Measurements from ENCODE around the gene DBNDD1.

The DBNDD1 gene

DNA sequence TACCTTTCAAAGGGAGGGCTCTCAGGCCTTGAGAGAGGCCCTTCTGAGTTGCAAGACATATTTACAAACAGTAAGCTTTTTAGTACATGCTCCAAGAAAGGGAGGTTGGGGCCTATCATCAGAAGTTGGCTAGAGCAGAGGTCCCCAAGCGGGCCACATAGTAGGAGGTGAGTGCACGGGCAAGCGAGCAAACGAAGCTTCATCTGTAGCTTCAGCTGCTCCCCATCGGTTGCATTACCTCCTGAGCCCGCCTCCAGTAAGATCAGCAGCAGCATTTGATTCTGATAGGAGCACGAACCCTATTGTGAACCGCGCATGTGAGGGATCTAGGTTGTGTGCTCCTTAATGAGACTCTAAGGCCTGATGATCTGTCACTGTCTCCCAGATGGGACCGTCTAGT lies 31.7 kb upstream of the DBNDD1 start:
- H3K4me3 ChIP-seq (ENCODE audit: low read depth, low read length), result no peak overlapping the region
- TF ChIP-seq, protein P1, sequence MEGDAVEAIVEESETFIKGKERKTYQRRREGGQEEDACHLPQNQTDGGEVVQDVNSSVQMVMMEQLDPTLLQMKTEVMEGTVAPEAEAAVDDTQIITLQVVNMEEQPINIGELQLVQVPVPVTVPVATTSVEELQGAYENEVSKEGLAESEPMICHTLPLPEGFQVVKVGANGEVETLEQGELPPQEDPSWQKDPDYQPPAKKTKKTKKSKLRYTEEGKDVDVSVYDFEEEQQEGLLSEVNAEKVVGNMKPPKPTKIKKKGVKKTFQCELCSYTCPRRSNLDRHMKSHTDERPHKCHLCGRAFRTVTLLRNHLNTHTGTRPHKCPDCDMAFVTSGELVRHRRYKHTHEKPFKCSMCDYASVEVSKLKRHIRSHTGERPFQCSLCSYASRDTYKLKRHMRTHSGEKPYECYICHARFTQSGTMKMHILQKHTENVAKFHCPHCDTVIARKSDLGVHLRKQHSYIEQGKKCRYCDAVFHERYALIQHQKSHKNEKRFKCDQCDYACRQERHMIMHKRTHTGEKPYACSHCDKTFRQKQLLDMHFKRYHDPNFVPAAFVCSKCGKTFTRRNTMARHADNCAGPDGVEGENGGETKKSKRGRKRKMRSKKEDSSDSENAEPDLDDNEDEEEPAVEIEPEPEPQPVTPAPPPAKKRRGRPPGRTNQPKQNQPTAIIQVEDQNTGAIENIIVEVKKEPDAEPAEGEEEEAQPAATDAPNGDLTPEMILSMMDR (IDR thresholded peaks at IDR 0.05; ENCODE audit: control insufficient read depth, extremely low read depth, insufficient read depth), result no peak
- DNase-seq (ENCODE audit: low read depth), result no peak

DNA sequence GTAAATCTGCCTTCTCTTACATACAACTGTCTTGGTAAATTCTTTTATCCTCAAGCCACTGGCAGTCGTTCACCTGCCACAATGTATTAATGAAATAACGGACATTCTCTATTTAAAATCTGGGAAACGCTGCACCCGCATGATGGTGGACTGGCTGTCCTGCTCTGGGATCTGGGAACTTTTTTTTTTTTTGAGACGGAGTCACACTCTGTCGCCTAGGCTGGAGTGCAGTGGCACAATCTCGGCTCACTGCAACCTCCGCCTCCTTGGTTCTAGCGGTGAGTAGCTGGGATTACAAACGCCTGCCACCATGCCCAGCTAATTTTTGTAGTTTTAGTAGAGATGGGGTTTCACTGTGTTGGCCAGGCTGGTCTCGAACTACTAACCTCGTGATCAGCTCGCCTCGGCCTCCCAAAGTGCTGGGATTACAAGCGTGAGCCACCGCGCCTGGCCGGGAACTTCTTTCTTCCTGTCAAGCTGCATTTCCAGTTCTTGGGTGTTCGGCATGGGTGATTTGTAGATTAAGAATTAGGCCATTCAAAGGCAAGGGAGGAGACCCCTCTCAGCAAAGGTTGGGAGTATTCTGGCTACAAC lies 29.6 kb upstream of the DBNDD1 start:
- TF ChIP-seq, protein P1 (IDR thresholded peaks at IDR 0.05; ENCODE audit: control insufficient read depth, extremely low read depth, insufficient read depth), result no peak
- no peak for DNase-seq (ENCODE audit: low read depth)

DNA sequence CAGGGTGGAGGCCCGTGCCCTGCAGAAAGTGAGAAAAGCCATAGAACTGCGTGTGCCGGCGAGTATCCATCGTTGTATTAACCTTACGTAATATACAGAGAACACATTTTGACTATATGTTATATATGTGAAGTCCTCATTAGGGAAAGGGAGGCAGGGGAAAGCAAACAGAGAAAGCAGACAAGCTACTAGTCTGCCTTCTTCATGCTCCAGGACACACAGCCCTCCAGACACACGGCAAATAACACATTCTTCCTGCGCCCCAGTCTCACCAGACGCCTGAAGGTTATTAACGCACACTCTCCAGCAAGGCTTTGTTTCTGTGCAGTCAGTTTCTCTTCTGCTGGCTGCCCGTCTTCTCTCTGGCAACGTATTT lies 29.1 kb upstream of the DBNDD1 start:
- TF ChIP-seq, protein P1 (IDR thresholded peaks at IDR 0.05; ENCODE audit: control insufficient read depth, extremely low read depth, insufficient read depth), result no peak
- H3K4me3 ChIP-seq (ENCODE audit: low read depth, low read length), result no peak overlapping the region
- DNase-seq (ENCODE audit: low read depth), result no peak

More for the DNA sequence above, 29.6 kb upstream of the DBNDD1 start:
- H3K4me3 ChIP-seq (ENCODE audit: low read depth, low read length), result no peak overlapping the region

DNA sequence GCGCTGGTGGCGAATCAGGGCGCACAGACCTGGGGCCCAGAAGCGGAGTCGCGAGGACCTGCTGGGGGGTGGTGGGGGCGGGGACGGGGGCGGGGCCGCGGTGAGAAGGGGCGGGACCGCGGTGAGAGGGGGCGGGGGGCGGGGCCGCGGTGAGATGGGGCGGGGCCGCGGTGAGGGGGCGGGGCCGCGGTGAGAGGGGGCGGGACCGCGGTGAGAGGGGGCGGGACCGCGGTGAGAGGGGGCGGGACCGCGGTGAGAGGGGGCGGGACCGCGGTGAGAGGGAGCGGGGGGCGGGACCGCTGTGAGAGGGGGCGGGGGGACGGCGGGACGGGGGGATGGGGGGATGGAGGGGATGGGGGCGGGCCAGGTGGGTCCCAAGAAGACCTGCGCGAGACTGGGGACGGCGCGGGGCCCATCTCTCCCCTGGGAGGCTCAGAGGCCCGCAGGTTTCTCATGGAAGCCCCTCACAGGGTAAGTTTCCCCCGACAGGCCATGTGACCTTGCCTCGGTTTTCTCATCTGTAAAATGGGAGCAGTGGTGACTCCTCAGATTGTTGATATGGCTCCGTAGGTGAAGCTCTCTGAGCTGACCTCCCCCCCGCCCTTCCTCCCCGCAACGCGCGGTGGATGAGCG lies 28.6 kb upstream of the DBNDD1 start:
- TF ChIP-seq, protein P1 (IDR thresholded peaks at IDR 0.05; ENCODE audit: control insufficient read depth, extremely low read depth, insufficient read depth), result no peak
- DNase-seq (ENCODE audit: low read depth), result no peak
- peak overlapping the region; percentile 41 for H3K4me3 ChIP-seq (ENCODE audit: low read depth, low read length)

DNA sequence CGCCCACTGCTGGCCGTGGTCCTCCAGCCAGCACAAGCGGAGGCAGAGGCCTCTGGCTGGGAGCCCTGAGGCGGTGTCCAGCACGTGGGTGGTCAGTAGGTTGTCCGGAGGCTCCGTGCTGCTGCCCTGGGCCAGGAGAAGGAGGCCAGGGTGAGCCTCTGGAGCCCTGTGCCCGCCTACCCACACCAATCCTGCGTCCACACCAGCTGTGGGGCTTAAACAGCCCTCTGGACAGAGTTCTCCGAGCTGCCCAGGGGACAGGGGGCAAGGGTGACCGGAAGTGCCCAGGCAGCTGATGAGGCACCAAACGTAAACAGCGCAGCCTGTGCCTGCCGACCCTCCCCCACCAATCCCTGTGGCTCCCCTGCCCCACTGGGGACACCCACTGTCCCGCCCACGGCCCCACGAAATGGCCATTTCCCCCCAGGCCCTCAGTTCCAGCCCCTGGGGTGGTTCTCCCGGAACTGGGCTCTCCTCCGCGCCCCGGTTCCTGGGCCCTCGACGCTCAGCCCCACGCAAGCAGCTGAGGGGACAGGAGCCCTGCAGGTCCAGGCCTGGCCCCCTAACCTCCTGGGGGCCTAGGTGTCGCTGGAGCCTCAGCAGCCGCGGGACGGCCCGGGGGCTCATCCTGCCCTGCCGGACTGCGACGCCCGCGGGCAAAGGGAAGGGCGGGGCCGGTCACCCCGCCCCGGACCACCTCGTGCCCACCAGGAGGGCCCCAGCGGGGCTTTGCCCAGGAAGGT lies 27.9 kb upstream of the DBNDD1 start:
- TF ChIP-seq, protein P1 (IDR thresholded peaks at IDR 0.05; ENCODE audit: control insufficient read depth, extremely low read depth, insufficient read depth), result no peak
- peak overlapping the region; percentile 41 for H3K4me3 ChIP-seq (ENCODE audit: low read depth, low read length)
- no peak for DNase-seq (ENCODE audit: low read depth)

DNA sequence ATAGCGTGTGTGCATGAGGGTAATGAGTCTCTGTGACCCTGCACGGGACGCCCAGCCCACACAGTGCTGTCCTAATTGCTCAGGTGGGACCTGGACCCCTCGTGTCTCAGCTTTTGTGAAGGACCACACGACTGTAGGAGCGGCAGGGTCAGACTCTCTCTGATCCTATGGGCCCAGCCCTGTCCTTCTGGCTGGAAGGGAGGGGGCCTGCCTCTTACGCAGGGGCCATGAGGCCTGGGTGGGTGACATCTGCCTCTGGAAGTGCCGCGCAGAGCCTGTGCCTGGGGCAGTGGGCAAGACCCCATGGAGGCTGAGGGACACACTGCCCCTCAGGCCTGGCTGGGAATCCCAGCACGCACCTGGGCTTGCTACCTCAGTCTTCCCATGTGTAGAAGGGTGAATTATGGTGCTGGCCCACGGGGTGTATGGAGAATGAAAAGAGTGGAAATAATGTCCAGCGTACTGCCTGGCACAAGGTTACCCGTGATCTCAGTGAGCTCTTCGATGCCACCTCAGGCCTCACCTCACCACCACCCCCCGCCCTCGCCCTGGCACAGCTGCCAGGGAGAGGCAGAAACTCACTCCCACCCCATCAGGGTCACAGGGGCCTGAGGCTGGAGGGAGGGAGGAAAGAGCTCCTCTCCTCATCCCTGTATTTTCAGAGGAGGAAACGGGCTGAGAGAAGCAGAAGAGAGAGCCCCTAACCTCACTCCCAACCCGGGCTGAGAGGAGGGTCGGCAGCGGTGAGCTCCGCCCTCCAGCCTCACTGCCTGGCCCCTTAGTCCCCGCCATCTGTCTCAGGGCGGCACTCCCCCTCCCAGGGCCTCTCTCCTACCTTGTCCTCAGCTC lies 27.1 kb upstream of the DBNDD1 start:
- peak overlapping the region; percentile 41; the same call in 1 of the 2 replicates for H3K4me3 ChIP-seq (ENCODE audit: low read depth, low read length)
- no peak for DNase-seq (ENCODE audit: low read depth)
- TF ChIP-seq, protein P1 (IDR thresholded peaks at IDR 0.05; ENCODE audit: control insufficient read depth, extremely low read depth, insufficient read depth), result no peak

Data from LNCaP clone FGC (cell line).